CD4-positive, alpha-beta T cell treated with Interleukin-2 at 100 ng/mL for 4 hours (primary cell): ENCODE data around the gene HHATL.

Experiments
- DNase-seq: peaks from one replicate; pipeline ENCODE4 v3.0.0-alpha.2; 2020; ENCODE audit warnings: low spot score

HHATL gene

DNA sequence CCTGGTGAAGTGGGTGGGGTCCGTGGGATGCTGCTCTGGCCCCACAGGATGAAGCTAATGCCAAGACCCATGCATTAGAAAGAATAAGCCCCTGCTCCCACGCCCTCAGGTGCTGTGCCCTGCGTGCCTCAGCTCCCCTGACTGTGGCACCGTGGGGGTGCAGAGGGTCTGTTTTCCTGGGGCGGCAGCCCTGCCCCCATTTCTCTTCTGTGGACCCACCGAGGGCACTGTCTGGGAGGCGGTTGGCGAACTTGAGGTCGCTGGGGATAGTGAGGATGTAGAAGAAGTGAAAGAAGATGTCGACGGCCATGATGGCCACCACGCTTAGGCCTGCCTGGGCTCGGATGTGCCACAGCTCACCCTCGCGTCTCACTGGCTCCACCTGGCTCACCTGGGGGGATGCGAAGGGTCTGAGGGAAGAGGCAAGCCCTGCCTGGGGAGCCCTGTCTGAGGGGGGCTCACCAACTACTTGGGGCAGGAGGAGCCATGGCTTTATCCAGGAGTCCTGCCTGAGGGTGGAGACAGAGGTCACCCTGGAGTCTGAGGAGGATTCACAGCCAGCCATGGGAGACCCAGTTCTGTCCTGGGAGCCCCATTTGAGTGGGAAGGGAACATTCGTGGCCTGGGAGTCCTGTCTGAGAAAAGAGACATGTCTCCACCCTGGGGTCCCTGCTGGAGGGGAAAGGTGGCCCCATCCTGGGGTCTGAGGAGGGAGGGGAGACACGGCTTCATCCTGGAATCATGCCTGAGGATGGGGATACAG, 5.1 kb downstream of the HHATL start:
- no peak for DNase-seq

DNA sequence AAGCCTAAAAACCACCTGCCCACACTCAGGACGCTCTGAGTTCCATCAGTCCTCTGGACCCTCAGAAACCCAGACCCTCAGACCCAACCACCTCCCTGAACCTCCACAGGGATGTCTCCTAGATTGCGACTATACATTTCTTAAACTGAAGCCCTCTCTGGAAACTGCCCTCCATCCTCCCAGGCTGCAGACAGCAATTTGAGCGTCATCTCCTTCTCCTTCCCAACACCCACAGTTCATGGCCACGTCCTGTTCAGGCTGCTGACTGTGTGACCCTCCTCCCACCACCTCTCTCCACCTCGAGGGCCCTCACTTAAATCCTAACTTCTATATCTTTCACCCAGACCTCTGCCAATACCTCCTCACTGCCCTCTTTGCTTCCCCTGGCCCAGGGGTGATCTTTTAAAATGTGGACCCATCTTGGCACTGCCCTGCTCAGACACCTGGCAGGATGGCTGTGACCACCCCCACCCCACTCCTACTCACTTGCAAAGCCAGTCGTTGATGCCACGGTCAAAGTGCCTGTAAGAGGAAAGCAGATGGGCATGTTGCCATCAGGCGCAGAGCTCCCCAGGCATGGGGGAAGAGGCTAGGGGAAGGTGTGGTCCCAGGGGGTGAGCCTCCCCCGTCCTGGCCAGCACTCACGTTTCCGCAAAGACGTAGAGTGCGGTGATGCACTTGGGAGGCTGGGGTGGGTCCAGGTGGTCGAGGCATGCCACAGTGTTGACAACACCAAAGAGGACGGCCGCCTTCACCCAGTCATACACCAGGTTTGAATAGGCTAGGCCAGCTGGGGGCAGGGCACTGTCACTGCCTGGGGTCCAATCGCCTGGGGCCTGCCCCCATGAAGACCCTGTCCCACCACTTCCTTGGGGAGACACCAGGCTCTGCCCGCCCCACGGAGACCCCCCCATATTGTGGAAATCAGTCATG, 6.0 kb downstream of the HHATL start:
- no peak for DNase-seq

DNA sequence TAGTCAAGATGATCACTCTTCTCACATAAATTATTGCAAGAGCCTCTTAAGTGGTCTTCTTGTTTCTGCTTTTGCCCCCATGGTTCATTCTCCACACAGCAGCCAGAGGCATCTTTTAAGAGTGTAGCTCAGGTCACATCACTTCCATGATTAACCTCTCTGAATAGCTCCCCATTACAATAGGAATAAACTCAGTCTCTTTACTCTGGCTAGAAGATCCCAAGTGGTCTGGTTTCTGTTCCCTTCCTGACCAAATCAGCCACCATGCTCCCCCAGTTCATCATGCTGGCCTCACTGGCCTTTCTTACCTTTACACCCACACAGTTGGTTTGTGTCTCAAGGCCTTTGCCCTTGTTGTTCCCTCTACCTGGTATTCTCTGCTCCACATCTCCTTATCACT, 8.2 kb downstream of the HHATL start:
- no peak for DNase-seq

DNA sequence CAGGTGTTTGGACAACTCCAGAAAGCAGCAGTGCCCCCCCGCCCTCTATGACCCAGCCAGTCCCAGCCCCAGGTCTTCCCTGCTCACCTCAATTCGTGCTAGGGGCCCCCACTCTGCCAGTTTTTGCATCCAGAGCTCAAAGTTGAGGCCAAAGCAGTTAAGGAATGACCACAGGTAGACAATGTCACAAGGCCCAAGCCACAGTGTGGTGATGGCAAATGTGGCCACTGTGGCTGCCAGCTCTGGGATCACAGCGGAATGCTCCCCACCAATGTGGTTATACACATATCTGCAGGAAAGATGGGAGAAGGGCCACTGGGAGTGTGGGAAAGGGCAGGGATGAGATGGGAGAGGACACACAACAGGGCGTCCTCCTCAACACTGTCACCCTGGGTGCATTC, 9.1 kb downstream of the HHATL start:
- DNase-seq = no peak

DNA sequence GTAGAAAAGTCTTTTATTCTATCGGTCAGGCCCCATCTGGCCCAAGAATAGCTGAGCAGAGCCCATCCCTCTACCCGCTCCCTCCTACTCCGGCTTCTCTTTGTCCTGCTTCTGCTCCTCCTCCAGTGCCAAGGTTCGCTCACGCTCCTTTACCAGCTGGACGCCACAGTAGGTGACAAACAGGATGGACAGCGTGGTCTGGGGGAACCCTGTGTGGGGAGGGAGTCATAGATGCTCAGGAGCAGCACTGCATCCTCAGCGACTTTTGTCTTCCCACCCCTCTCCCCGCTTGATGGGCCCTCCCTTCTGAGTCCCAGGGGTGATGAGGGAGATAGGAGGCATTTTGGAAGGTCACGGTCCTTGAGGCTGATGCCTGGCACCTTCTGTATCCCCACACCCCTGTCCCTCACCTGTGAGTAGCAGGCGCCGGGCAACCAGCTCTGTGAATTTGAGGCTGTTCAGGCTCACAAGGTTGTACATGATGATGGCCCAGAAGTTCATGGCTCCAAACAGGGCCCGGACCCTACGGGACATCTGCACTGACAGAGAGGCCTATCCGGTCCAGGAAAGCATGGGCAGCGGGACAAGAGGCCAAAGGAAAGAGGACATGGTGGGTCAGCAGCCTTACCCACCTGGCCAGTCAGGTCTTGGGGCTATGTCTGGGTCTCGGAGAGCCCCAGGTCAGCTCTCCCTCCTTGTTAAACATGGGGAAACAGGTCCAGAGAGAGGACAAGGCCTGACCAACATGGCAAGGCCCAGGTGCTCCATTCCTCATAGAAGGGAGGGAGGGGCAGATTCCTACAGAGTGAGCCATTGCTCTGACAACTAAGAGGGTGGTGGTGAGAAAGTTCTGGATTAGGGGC, 9.7 kb downstream of the HHATL start:
- no peak for DNase-seq

DNA sequence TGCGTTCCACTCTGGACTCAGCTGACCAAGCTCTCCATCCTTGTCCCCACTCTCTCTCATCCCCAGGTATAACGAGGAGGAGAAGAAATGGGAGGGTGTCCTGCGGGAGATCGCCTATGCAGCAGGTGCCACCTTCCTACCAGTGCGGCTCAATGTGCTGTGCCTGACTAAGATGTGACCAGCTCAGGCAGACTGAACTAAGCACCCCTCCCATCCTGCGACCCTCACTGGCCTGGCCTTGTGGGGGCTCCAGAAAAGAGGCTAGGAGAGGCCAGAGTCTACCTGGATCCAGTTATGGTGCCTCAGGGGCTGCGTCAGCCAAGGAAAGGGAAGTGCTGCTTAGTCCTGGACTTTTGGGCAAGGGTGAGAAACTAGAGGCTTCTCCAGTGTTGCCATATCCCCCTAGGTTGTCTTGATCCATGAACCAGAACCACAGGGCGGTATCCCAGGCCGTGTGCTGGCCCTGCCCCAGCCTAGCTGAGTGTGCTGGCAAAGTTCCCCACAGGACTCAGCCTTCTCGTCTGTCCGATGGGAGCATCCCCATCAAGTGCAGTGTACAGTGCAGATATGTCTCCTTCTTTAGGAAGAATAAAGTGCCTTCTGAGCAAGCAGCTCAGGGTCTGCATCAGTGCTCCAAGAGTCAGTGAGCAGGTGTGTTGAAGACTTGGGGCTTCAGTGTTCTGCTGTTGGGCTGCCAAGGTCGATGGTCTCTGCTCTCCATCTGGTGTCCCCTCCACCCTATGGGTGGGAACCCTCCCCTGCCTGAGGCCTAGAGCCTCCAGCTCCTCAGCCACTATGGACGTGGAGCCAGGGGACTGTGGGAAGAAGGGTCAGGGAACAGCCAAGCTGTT, 10.6 kb downstream of the HHATL start:
- no peak for DNase-seq

DNA sequence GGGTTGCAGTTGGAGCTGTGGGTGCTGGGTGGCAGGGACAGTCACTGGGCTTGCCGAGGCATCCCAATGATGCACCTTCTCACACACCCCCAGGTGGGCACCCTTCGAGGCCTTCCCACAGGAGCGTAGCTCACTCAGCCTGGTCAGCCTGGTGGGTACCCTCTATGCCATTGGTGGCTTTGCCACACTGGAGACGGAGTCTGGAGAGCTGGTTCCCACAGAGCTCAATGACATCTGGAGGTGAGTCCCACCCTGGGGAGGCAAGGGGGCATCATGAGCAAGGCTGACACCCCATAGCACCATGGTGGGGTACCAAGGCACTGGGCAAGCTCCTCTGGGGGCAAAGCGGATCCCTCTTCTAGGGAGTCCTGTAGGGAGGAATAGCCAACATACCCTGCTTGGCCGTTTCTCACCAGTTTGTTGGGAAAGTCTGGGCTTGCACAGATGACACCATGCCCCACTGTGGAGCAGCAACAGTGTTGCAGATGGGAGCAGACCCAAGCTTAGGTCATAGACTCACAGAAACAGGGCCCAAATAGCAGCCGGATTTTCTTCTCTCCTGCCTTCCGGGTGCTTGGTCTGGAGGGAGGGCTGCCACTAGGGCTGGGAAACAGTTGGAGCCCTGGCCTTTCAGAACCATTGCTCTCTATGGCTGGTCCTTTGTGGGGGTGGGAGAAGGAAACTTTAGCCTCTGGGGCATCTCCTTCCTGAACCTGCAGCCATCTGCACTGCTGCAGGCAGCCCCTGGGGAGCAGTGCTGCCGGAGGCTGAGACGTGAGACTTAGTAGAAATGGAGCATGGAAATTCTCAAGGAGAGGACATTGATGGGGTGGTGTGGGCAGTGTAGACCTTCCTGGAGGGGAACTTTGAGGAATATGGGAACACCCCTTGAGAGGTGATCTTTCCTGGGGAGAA, 11.6 kb downstream of the HHATL start:
- no peak for DNase-seq

DNA sequence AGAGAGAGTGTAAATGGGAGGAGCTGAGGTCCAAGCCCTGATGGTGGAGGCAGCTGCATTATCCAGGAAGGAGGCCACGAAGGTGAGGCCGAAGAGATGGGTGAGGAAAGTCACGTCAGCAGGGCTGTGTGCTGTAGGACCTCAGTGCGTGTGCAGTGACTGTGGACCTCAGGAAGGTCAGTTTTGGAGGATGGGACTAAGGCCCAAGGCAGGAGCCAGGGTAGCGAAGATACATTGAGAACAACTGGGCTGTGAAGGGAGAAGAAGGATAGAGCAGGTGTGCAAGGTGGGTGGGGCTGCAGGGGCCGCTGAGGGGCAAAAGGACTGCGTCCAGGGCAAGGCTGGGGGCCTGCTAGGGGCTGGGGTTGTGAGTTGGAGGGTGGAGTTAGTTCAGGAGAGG, 12.4 kb downstream of the HHATL start:
- DNase-seq = no peak

DNA sequence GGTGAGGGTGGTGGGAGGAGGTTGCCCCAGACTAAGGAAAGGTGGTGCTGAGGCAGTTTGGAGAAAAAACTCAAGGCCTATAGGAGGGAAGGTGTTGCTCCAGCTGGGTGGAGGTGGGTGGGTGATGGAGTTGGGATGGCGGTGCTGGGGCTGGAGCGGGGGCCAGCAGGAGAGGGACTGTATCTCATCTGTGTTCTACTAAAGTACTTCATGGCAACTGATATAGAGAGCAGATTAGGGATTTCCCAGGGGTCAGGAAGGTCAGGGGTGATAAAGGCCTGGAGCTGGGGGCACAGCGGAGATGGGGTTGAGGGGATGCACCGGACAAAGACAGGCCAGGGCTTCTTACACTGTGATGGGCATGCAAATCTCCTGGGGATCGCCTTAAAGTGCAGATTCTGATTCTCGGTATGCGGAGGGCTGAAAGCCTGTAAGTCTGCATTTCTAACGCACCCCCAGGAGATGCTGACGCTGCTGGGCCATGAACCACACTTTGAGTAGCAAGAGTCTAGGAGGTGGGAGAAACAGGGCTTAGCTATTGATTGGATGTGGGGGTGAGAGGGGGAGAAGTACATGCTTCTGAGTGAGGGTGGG, 13.1 kb downstream of the HHATL start:
- no peak for DNase-seq

DNA sequence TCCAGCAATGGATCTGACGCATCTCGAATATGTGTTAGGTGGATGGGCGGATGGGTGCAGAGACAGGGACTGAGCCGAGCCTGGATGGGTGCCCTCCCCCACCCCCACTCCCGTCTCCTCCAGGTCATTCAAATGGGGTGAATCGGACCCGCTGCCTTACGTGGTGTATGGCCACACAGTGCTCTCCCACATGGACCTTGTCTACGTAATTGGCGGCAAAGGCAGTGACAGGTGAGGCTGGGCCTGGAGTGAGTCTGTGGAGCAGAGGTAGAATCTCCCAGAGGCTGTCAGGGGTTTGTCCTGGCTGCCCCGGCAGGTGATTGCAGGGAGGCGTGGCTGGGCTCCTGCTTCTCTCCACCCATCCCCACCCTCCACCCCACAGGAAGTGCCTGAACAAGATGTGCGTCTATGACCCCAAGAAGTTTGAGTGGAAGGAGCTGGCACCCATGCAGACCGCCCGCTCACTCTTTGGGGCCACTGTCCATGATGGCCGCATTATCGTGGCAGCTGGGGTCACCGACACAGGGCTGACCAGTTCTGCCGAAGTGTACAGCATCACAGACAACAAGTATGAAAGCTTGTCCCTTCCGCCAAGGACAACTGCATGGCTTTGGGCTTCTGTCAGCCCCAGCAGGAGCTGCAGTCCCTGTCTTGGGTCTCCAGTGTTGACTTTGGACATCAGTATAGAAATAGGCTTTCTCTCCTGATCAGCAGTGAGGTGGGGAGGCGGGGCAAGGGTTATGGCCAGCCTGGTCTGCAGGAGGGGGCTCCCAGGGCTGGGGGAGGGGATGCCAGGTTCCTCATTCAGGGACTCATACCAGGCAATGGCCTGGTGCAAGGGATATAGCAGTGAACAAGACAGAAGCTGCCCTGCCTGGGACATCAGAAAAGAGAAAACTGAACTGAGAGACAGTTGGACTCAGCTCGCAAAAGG, 13.8 kb downstream of the HHATL start:
- DNase-seq = no peak

DNA sequence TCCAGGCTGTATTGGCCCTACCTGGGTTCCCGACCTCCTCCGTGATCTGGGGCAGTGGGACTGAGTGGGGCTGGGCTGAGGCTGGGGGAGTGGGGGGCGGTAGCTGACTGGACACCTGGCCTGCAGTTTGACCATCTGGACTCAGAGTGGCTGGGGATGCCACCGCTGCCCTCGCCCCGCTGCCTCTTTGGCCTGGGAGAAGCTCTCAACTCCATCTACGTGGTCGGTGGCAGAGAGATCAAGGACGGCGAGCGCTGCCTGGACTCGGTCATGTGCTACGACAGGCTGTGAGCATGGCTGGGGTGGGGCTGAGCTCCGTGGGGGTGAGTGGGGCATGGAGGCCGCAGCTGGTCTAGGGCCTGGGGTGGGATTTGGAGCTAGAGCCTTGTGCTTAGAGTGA, 14.6 kb downstream of the HHATL start:
- no peak for DNase-seq

DNA sequence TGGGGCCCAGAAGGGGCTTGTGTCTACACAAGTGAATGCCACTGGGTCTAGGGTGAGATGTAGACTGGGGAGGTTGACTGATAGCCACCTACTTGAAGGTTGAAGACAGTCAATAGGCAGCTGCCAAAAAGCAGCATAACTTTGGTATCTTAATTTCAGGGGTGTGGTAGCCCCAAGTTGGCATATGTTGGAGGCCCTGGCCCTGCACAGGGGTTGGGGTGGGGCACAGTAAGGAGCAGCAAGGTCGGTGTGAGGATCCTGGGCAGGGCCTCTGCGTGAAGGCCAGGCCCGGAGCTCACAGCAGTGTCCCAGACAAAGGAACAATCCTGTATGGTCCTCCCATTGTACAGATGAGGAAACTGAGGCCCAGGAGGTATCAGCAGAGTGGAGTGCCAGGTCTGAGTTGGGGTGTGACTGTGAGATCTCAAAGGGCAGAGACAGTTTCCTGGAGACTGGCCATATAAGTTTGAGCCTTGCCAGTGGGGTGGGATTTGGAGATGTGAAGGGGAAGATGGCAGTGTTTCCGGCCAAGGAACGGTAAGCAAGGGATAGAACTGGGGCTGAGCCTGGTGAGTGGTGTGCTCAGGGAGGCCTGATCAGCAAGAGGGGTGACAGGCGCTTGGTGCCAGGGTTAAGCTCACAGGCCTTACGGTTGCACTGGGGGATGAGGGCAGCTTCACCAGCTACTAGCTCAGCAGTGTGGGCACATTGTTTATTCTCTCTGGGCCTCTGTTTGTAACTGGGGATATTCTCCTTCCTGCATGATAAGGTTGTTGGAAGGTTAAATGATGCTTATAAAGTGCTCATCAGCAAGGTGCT, 15.6 kb downstream of the HHATL start:
- DNase-seq = no peak

DNA sequence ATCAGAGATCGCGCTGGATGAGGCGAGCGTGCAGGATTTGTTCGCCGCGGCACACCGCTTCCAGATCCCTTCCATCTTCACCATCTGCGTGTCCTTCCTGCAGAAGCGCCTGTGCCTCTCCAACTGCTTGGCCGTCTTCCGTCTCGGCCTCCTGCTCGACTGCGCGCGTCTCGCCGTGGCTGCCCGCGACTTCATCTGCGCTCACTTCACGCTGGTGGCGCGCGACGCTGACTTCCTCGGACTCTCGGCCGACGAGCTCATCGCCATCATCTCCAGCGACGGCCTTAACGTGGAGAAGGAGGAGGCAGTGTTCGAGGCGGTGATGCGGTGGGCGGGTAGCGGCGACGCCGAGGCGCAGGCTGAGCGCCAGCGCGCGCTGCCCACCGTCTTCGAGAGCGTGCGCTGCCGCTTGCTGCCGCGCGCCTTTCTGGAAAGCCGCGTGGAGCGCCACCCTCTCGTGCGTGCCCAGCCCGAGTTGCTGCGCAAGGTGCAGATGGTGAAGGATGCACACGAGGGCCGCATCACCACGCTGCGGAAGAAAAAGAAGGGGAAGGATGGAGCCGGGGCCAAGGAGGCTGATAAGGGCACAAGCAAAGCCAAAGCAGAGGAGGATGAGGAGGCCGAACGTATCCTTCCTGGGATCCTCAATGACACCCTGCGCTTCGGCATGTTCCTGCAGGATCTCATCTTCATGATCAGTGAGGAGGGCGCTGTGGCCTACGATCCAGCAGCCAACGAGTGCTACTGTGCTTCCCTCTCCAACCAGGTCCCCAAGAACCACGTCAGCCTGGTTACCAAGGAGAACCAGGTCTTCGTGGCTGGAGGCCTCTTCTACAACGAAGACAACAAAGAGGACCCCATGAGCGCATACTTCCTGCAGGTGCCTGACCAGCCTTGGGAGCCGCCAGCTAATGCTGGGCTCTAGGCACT, 16.4 kb downstream of the HHATL start:
- no peak for DNase-seq

DNA sequence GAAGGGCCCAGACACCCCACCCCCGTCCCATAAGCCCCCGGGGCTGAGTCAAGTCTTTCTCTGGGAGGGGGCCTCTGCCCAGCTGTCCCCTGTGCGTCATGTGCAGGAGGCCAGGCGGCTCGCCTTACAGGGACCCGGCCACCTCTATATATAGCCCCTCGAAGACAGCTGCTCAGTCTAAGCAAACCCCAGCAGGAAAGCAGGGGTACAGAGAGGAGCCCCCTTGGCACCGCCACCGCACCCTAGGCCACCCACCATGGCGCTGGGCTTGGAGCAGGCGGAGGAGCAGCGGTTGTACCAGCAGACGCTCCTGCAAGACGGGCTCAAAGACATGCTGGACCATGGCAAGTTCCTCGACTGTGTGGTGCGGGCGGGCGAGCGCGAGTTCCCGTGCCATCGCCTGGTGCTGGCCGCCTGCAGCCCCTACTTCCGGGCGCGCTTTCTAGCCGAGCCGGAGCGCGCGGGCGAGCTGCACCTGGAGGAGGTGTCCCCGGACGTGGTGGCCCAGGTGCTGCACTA, 17.2 kb downstream of the HHATL start, which contains the start of gene KLHL40:
Gene KLHL40, plus strand, starts transcription at position 175 of the 519 bp plus-strand sequence. Its CDS starts 82 bp downstream, at position 257.
- no peak for DNase-seq

DNA sequence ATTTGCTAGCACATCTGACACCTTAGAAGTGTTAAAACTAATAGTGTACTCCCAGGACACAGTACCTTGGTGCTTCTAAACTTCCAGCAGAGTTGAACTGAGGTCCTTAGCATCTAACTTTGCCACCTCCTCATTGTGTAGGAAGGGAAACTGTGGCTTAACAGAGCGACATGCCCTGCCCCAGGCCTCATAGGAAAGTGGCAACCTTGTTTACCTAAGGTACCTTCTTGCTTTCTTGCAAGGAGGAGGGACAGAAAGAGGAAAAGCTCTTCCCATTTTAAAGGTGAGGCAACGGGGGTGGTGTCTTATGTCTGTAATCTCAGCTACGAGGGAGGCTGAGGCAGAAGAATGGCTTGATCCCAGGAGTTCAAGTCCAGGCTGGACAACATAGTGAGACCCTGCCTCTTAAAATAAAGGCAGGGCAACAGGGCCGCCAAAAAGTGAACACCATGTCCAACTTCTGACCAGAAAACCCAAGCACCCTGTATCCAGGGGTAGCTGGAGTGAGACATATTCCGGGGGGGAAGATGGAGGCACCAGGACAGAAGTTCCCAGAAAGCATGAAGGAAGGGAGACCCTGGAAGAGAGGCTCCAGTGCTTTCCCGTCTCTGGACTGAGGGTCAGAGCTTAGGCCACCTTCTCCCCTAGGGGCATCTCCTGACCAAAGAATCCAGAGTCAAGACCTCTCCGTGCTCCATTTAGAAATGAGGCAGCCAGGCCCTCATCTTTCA, 17.8 kb downstream of the HHATL start:
- DNase-seq = no peak
